ENCODE data around the gene PRR9.

- TF ChIP-seq POLR2A (IDR thresholded peaks at IDR 0.05; ENCODE audit: low read length): no peak
- TF ChIP-seq GATA1 (IDR thresholded peaks at IDR 0.05; ENCODE audit: low read depth, low read length): no peak
Measured at GRCh38 chr1:153260585-153261280, 43.3 kb downstream of the PRR9 start.

Measured in erythroblast (primary cell).